ENCODE results near the gene QRFP.

QRFP gene

GRCh38 chr9:130888146-130888885 lies 8.3 kb downstream of the QRFP start:
- DNase-seq: no peak

DNA sequence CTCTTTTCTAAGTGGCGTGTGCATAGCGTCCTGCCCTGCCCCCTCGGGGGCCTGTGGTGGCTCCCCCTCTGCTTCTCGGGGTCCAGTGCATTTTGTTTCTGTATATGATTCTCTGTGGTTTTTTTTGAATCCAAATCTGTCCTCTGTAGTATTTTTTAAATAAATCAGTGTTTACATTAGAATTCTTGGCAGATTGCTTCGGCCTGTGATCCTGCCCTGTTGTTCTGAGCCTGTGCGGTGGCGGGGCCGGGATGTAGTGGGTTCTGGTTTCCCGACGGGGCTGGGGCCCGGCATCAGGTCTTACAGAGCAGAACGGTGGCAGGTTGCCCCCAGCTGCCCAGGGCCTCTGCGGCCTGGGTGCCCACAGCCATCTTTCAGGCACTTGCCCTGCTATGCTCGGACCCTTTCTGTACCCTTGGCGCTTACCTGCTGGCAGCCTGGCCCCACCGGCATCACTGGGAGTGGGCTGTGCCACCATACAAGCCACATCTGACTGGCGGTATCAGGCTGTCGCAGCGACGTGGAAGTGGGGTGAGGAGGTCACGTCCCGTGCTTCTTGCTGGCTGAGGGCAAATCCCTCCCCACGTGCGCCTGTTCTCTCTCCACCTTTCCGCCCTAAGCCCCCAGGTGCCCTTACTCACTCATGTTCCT lies 9.0 kb downstream of the QRFP start:
- DNase-seq: no peak

GRCh38 chr9:130886981-130887380 lies 9.6 kb downstream of the QRFP start:
- DNase-seq: no peak

GRCh38 chr9:130885484-130886375 lies 10.9 kb downstream of the QRFP start:
- DNase-seq: no peak

DNA sequence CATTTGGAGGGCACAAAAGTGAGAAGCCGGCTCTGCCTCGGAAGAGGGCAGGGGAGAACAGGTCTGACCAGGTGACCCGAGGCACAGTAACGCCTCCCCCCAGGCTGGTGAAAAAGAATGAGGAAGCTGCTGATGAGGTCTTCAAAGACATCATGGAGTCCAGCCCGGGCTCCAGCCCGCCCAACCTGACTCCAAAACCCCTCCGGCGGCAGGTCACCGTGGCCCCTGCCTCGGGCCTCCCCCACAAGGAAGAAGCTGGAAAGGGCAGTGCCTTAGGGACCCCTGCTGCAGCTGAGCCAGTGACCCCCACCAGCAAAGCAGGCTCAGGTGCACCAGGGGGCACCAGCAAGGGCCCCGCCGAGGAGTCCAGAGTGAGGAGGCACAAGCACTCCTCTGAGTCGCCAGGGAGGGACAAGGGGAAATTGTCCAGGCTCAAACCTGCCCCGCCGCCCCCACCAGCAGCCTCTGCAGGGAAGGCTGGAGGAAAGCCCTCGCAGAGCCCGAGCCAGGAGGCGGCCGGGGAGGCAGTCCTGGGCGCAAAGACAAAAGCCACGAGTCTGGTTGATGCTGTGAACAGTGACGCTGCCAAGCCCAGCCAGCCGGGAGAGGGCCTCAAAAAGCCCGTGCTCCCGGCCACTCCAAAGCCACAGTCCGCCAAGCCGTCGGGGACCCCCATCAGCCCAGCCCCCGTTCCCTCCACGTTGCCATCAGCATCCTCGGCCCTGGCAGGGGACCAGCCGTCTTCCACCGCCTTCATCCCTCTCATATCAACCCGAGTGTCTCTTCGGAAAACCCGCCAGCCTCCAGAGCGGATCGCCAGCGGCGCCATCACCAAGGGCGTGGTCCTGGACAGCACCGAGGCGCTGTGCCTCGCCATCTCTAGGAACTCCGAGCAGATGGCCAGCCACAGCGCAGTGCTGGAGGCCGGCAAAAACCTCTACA lies 11.8 kb downstream of the QRFP start:
- no peak for DNase-seq

GRCh38 chr9:130884111-130884531 lies 12.5 kb downstream of the QRFP start:
- no peak for DNase-seq

DNA sequence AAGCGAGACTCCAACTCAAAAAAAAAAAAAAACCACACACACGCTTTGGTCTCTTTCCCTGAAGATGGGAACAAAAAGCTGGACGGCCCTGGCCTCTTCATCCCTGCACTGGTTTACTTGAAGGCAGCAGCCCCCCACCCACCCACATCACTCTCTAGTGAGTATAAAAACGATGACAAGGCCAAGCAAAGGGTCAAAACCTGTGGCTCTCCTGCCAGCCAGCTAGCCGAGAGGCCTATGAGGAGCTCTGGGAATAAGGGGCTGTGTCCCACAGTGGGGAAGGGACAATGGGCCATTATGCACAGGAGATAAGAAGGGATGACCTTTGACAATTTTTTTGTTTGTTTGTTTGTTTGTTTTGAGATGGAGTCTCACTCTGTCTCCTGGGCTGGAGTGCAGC lies 13.1 kb downstream of the QRFP start:
- no peak for DNase-seq

DNA sequence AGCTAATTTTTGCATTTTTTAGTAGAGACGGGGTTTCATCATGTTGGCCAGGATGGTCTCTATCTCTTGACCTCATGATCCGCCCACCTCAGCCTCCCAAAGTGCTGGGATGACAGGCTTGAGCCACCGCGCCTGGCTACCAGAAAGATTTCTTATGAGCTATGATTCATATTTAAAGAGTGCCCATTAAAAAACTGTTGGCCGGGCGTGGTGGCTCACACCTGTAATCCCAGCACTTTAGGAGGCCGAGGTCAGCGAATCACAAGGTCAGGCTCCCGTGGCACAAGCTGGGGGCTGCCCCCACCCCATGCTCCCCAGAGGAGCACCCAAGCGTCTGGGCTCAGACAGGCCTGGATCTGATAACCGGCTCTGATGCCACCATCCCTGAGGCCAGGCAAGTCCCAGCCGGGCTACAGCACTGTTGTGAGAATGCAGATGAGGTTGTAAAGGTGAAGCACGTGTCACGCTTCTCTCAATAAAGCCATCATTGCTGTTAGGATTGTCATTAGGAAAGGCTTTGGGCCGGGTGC lies 13.9 kb downstream of the QRFP start:
- no peak for DNase-seq

GRCh38 chr9:130881516-130881915 lies 15.1 kb downstream of the QRFP start:
- no peak for DNase-seq

GRCh38 chr9:130880599-130881220 lies 15.9 kb downstream of the QRFP start:
- DNase-seq: no peak

- no peak for DNase-seq
Observed at GRCh38 chr9:130879863-130880411, 16.7 kb downstream of the QRFP start.

- DNase-seq: no peak
Observed at GRCh38 chr9:130878295-130878694, 18.3 kb downstream of the QRFP start.

DNA sequence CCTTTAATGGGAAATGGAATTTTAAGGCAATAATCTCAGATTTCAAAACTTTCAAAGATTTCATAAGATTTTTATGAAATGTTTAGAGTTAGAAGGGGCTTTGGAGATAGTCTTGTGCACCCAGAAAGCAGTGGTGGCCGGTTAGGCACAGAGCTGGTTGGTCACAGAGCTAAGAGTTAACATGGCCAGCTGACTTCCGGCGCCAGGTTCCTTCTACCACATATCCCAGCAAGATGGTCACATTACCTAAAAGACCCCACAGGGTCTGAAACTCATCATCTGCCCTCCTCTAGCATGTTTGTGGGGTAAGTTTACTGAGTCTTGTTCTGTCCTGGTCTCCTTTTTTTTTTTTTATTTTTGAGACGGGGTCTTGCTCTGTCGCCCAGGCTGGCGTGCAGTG lies 19.3 kb downstream of the QRFP start:
- DNase-seq: no peak

GRCh38 chr9:130874783-130875182 lies 21.8 kb downstream of the QRFP start:
- DNase-seq: no peak

DNA sequence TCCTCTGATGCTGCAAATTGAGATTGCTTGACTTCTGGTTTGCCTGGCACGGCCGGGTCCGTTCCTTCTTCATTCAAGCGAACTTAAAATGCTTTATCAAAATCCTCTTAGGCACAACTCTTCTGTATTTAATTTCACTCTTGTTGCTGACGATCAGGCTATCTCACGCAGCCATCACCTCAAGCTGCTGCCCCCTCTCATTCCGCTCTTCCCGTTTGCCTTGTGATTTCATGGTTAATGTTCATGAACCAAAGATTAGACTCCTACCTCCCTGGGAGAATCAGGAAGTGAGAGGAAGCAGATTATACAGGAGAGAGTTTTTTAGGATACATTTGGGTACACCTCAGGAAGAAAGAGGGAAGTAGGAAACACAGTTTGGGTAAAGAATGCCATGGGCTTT lies 22.6 kb downstream of the QRFP start:
- DNase-seq: no peak

GRCh38 chr9:130872912-130873503 lies 23.6 kb downstream of the QRFP start:
- DNase-seq: no peak

DNA sequence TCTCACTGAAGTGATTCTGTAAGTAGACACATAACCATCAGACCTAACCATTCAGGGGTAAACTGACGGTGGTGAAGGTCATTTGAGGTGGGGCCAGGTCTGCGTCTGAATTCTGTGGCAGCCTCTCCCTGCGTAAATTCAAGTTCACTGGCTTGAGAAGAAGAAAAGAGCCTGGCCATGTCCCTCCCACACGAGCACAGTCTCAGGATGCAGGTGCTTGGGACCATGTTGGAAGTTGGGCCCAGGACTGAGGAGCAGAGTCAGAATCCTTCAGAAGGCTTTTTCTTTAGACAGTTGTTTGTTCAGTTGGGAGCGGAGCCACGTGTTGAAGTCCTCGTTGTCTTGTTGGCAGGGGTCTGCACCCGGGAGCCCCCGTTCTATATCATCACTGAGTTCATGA lies 24.1 kb downstream of the QRFP start:
- no peak for DNase-seq

DNA sequence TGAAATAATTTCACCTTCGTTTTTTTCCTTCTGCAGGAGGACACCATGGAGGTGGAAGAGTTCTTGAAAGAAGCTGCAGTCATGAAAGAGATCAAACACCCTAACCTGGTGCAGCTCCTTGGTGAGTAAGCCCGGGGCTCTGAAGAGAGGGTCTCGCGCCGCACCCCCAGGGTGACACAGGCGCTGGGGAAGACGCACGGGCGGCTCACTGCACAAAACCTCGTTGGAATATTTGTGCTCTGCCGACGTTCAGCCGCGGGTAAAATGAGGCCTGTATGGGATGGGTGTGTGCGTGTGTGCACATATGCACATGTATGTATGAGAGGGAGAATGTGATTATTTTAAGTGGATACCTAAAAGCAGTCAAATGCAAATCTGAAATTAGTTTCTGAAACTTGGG lies 24.5 kb downstream of the QRFP start:
- DNase-seq: no peak

DNA sequence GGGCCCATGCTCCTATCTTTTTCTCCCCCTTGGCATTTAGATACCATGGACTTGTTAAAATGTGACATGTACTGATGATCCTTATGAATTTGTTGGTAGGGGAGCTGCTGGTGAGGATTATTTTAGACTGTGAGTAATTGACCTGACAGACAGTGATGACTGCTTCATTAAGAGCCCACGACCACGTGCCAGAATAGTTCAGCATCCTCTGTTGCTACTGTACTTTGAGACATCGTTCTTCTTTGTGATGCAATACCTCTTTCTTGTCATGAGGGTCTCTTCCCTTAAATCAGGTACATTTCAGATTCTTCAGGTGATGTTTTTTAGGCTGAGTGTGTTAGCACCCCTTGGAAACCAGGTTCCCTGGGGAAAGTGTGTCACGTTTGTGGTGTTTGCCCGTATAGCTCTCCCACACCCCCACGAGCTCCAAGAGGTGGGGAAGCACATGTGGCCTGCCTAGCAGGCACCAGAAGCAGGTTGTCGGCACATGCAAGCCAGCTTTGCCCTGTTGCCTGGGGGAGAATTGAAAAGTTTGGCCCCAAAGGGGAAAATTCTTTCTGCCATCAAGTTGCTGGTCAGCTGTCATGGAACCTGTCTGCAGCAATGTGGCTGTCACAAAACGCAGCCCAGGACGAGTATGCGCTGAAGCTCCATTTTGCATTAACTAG lies 25.1 kb downstream of the QRFP start:
- DNase-seq: no peak

Measured in CD4-positive, alpha-beta T cell treated with Interleukin-4 for 4 hours (primary cell).